ENCODE results near the gene CD163L1.

DNA sequence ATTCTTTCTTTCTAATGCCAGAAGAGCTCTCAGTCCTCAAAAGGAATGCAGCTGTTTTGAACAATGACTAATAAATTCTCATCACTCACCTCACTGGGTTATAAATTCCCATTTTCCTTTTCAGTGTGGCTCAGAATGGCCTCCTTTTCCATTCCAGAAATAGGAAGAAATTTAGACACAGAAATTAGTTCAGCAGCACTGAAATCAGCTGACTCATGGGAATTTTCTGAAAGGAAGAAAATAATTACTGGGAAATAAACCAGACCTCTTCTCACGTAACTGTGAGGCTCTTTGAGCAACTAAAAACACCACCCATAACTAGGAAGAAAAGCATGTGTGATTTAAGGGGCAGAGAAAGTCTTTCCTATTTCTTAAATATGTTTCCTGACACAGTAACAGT is 35.8 kb upstream of the CD163L1 start:
- TF ChIP-seq, protein P1, sequence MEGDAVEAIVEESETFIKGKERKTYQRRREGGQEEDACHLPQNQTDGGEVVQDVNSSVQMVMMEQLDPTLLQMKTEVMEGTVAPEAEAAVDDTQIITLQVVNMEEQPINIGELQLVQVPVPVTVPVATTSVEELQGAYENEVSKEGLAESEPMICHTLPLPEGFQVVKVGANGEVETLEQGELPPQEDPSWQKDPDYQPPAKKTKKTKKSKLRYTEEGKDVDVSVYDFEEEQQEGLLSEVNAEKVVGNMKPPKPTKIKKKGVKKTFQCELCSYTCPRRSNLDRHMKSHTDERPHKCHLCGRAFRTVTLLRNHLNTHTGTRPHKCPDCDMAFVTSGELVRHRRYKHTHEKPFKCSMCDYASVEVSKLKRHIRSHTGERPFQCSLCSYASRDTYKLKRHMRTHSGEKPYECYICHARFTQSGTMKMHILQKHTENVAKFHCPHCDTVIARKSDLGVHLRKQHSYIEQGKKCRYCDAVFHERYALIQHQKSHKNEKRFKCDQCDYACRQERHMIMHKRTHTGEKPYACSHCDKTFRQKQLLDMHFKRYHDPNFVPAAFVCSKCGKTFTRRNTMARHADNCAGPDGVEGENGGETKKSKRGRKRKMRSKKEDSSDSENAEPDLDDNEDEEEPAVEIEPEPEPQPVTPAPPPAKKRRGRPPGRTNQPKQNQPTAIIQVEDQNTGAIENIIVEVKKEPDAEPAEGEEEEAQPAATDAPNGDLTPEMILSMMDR (IDR thresholded peaks at IDR 0.05): no peak
- no peak for TF ChIP-seq EP300 (IDR thresholded peaks at IDR 0.05)
